NOMO-1 treated with DMSO at 0.1 percent for 48 hours (cell line): ENCODE results near the gene GLRA3.
"Not testable (repeated sequence)": the region's sequence is repeated elsewhere in the genome, so short reads cannot be mapped to it uniquely, and the experiment has no call there.

Source experiments
- DNase-seq: peaks from one replicate; lab custom pipeline; 2025; ENCODE audit not compliant: unreplicated experiment; lab: John Stamatoyannopoulos, UW

GLRA3 gene

GRCh38 chr4:174716986-174717770 is 111.9 kb downstream of the GLRA3 start:
- DNase-seq: no peak

GRCh38 chr4:174714393-174715211 is 114.4 kb downstream of the GLRA3 start:
- DNase-seq: peak; percentile 26

- DNase-seq: no peak
Observed at GRCh38 chr4:174713821-174714220, 115.2 kb downstream of the GLRA3 start.

GRCh38 chr4:174713181-174713580 is 115.9 kb downstream of the GLRA3 start:
- DNase-seq: no peak

- no peak for DNase-seq
Observed at GRCh38 chr4:174709526-174709925, 119.5 kb downstream of the GLRA3 start.

- DNase-seq: no peak
Observed at GRCh38 chr4:174708381-174708780, 120.7 kb downstream of the GLRA3 start.

- no peak for DNase-seq
Observed at GRCh38 chr4:174707902-174708301, 121.1 kb downstream of the GLRA3 start.

GRCh38 chr4:174707051-174707676 is 121.9 kb downstream of the GLRA3 start:
- no peak for DNase-seq

- no peak for DNase-seq
Observed at GRCh38 chr4:174702979-174703478, 126.0 kb downstream of the GLRA3 start.

GRCh38 chr4:174699654-174700053 is 129.4 kb downstream of the GLRA3 start:
- DNase-seq: no peak

- no peak for DNase-seq
Observed at GRCh38 chr4:174697896-174698295, 131.2 kb downstream of the GLRA3 start.

GRCh38 chr4:174697202-174697601 is 131.8 kb downstream of the GLRA3 start:
- DNase-seq: peak; percentile 89

- DNase-seq: peak; percentile 62
Observed at GRCh38 chr4:174696657-174697056, 132.4 kb downstream of the GLRA3 start.

- DNase-seq: not testable (repeated sequence)
Observed at GRCh38 chr4:174691876-174692275, 137.2 kb downstream of the GLRA3 start.

GRCh38 chr4:174690665-174691064 is 138.4 kb downstream of the GLRA3 start:
- no peak for DNase-seq

- DNase-seq: no peak
Observed at GRCh38 chr4:174689618-174690017, 139.4 kb downstream of the GLRA3 start.

- DNase-seq: no peak
Observed at GRCh38 chr4:174686826-174687225, 142.2 kb downstream of the GLRA3 start.

GRCh38 chr4:174681723-174682300 is 147.2 kb downstream of the GLRA3 start:
- DNase-seq: no peak

GRCh38 chr4:174674305-174674840 is 154.7 kb downstream of the GLRA3 start:
- no peak for DNase-seq

- no peak for DNase-seq
Observed at GRCh38 chr4:174673865-174674264, 155.2 kb downstream of the GLRA3 start.

- no peak for DNase-seq
Observed at GRCh38 chr4:174672276-174672675, 156.8 kb downstream of the GLRA3 start.
